ENCODE data around the gene NT5C2.

Gene NT5C2

GRCh38 chr10:103047381-103047780 lies 145.7 kb downstream of the NT5C2 start:
- Histone ChIP-seq H3K27ac (ENCODE audit: poor library complexity, severe bottlenecking) (no peak overlapping the region), H3K27me3 (ENCODE audit: insufficient read depth, poor library complexity, severe bottlenecking) (no peaks in the 10 kb centered on the region), H3K4me1 (ENCODE audit: insufficient read depth, poor library complexity, severe bottlenecking) (peaks cover 2% of the 10 kb centered on the region), H3K36me3 (ENCODE audit: low read depth) (no peaks in the 10 kb centered on the region), H3K4me3 (ENCODE audit: severe bottlenecking) (no peak overlapping the region), H3K9me3 (ENCODE audit: severe bottlenecking) (no peaks in the 10 kb centered on the region)
- DNase-seq (ENCODE audit: low spot score), result no peak
- TF ChIP-seq CTCF (IDR thresholded peaks at IDR 0.05; ENCODE audit: poor library complexity, severe bottlenecking), result no peak
- ATAC-seq (ENCODE audit: low read depth), result no peak

- Histone ChIP-seq H3K4me1 (ENCODE audit: insufficient read depth, poor library complexity, severe bottlenecking) (peaks cover 7% of the 10 kb centered on the region), H3K27me3 (ENCODE audit: insufficient read depth, poor library complexity, severe bottlenecking) (no peaks in the 10 kb centered on the region), H3K27ac (ENCODE audit: poor library complexity, severe bottlenecking) (no peak overlapping the region), H3K9me3 (ENCODE audit: severe bottlenecking) (no peaks in the 10 kb centered on the region), H3K36me3 (ENCODE audit: low read depth) (no peaks in the 10 kb centered on the region), H3K4me3 (ENCODE audit: severe bottlenecking) (no peak overlapping the region)
- DNase-seq (ENCODE audit: low spot score), result no peak
- TF ChIP-seq CTCF (IDR thresholded peaks at IDR 0.05; ENCODE audit: poor library complexity, severe bottlenecking), result no peak
- ATAC-seq (ENCODE audit: low read depth), result no peak
These were observed 147.1 kb downstream of the NT5C2 start for GRCh38 chr10:103045961-103046360.

GRCh38 chr10:103044942-103045489 lies 148.1 kb downstream of the NT5C2 start:
- TF ChIP-seq CTCF (IDR thresholded peaks at IDR 0.05; ENCODE audit: poor library complexity, severe bottlenecking), result no peak
- no peak for ATAC-seq (ENCODE audit: low read depth)
- no peak overlapping the region for H3K4me3 ChIP-seq (ENCODE audit: severe bottlenecking)
- no peak overlapping the region for H3K27ac ChIP-seq (ENCODE audit: poor library complexity, severe bottlenecking)
- H3K36me3 ChIP-seq (ENCODE audit: low read depth), result no peaks in the 10 kb centered on the region
- H3K27me3 ChIP-seq (ENCODE audit: insufficient read depth, poor library complexity, severe bottlenecking), result no peaks in the 10 kb centered on the region
- DNase-seq (ENCODE audit: low spot score), result no peak
- peaks cover 7% of the 10 kb centered on the region for H3K4me1 ChIP-seq (ENCODE audit: insufficient read depth, poor library complexity, severe bottlenecking)
- H3K9me3 ChIP-seq (ENCODE audit: severe bottlenecking), result no peaks in the 10 kb centered on the region

GRCh38 chr10:103042908-103043307 lies 150.2 kb downstream of the NT5C2 start:
- ATAC-seq (ENCODE audit: low read depth) (no peak), DNase-seq (ENCODE audit: low spot score) (no peak)
- Histone ChIP-seq H3K27ac (ENCODE audit: poor library complexity, severe bottlenecking) (no peak overlapping the region), H3K27me3 (ENCODE audit: insufficient read depth, poor library complexity, severe bottlenecking) (no peaks in the 10 kb centered on the region), H3K4me3 (ENCODE audit: severe bottlenecking) (no peak overlapping the region), H3K4me1 (ENCODE audit: insufficient read depth, poor library complexity, severe bottlenecking) (peaks cover 7% of the 10 kb centered on the region), H3K36me3 (ENCODE audit: low read depth) (no peaks in the 10 kb centered on the region), H3K9me3 (ENCODE audit: severe bottlenecking) (no peaks in the 10 kb centered on the region)
- TF ChIP-seq CTCF (IDR thresholded peaks at IDR 0.05; ENCODE audit: poor library complexity, severe bottlenecking), result no peak

GRCh38 chr10:103042129-103042528 lies 150.9 kb downstream of the NT5C2 start:
- H3K4me1 ChIP-seq (ENCODE audit: insufficient read depth, poor library complexity, severe bottlenecking), result peaks cover 7% of the 10 kb centered on the region
- no peaks in the 10 kb centered on the region for H3K9me3 ChIP-seq (ENCODE audit: severe bottlenecking)
- H3K36me3 ChIP-seq (ENCODE audit: low read depth), result no peaks in the 10 kb centered on the region
- DNase-seq (ENCODE audit: low spot score) (no peak), ATAC-seq (ENCODE audit: low read depth) (peak; percentile 51; the same call in 2 of the 3 replicates)
- no peaks in the 10 kb centered on the region for H3K27me3 ChIP-seq (ENCODE audit: insufficient read depth, poor library complexity, severe bottlenecking)
- no peak overlapping the region for H3K4me3 ChIP-seq (ENCODE audit: severe bottlenecking)
- no peak overlapping the region for H3K27ac ChIP-seq (ENCODE audit: poor library complexity, severe bottlenecking)
- TF ChIP-seq CTCF (IDR thresholded peaks at IDR 0.05; ENCODE audit: poor library complexity, severe bottlenecking), result no peak
